Measurements from ENCODE around the gene KLHL29. TPM values are rescaled to one million over a fixed set of nuclear protein-coding genes. Genes with fewer than 3 reads are reported as not detected.

KLHL29 gene
- total RNA-seq, 4 donors from 2014 or later = 2.2 to 3.3 (median 2.7) TPM

DNA sequence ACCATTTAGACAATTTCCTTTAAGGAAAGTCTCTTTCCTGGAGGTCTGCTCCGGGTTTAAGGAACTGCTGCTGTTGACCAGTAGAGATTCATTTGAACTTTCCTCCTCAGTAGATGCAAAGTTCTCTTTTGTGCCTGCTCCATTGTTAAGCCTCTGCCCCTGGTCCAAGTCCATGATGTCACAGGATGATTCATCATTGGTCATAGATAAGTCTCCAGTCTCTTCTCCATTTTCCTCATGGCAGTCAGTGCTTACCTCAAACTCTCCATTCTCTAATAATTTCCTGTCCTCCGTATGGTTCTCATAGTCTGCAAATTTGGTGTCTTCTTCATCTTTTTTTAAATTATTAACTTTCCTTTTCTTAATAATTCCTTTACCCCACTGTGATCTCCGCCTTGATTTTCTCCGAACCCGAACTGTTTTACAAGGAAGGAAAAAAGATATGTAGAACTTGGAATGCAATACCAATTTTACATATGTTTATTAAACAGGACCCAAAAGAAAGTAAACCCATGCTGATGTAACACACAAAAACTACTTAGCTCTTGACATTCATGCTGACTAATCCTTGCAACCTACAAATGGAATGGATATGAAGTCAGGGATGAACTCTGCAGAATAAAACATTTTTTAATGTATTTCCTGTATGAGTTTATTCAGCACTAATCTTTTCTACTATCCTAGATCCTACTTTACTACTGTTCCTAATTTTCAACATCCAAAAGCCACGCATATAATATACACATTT is 372.9 kb downstream of the KLHL29 start:
- no peak for DNase-seq
- no peak for TF ChIP-seq POLR2A (IDR thresholded peaks at IDR 0.05)
- TF ChIP-seq, protein P1, sequence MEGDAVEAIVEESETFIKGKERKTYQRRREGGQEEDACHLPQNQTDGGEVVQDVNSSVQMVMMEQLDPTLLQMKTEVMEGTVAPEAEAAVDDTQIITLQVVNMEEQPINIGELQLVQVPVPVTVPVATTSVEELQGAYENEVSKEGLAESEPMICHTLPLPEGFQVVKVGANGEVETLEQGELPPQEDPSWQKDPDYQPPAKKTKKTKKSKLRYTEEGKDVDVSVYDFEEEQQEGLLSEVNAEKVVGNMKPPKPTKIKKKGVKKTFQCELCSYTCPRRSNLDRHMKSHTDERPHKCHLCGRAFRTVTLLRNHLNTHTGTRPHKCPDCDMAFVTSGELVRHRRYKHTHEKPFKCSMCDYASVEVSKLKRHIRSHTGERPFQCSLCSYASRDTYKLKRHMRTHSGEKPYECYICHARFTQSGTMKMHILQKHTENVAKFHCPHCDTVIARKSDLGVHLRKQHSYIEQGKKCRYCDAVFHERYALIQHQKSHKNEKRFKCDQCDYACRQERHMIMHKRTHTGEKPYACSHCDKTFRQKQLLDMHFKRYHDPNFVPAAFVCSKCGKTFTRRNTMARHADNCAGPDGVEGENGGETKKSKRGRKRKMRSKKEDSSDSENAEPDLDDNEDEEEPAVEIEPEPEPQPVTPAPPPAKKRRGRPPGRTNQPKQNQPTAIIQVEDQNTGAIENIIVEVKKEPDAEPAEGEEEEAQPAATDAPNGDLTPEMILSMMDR (IDR thresholded peaks at IDR 0.05) = no peak
- no peaks in the 10 kb centered on the region for H3K4me1 ChIP-seq
- WGBS, 2 donors = 91% methylated on average over 6 of the region's 6 CpGs
- H3K4me3 ChIP-seq (replicated peaks in 1 of 3) = no peak overlapping the region
- H3K27me3 ChIP-seq = no peaks in the 10 kb centered on the region
- no peaks in the 10 kb centered on the region for H3K9me3 ChIP-seq
- H3K36me3 ChIP-seq = peaks cover 0 to 5% of the 10 kb centered on the region in 2 donors
- no peak overlapping the region for H3K27ac ChIP-seq
- intact Hi-C loops (cut with DNase I) = no loop called here

All from thyroid gland (tissue), 4 donors.